Stimulated activated CD4-positive, alpha-beta T cell treated with anti-CD3 and anti-CD28 coated beads, TNF-alpha, amount 100 ng/mL, for 48 hours (primary cell): Measurements from ENCODE around the gene CRYBA2.

Source experiments
- DNase-seq, 3 donors: peaks; one replicate each; pipeline ENCODE4 v3.0.0-alpha.2; 2020; ENCODE audit warnings: low read depth in 3 of 3

The CRYBA2 gene

GRCh38 chr2:218993345-218994315 is at the start of gene CRYBA2:
Gene CRYBA2 (minus strand): TSS chr2:218993422. CDS start chr2:218993176, 246 bp downstream.
- DNase-seq = no peak

GRCh38 chr2:219042750-219043149 is 49.5 kb upstream of the CRYBA2 start:
- no peak for DNase-seq

- DNase-seq = no peak
Observed at GRCh38 chr2:219042157-219042556, 48.9 kb upstream of the CRYBA2 start.

- no peak for DNase-seq
Observed at GRCh38 chr2:219041252-219041651, 48.0 kb upstream of the CRYBA2 start, which contains the start of gene CFAP65. Gene CFAP65 (minus strand): TSS chr2:219041516. CDS start chr2:219039048, 2,468 bp downstream.

GRCh38 chr2:219038600-219038999 is 45.4 kb upstream of the CRYBA2 start:
- no peak for DNase-seq

GRCh38 chr2:219037783-219038499 is 44.7 kb upstream of the CRYBA2 start:
- no peak for DNase-seq

- no peak for DNase-seq
Observed at GRCh38 chr2:219035942-219036341, 42.7 kb upstream of the CRYBA2 start.

GRCh38 chr2:219034823-219035222 is 41.6 kb upstream of the CRYBA2 start:
- no peak for DNase-seq

GRCh38 chr2:219032051-219032745 is 39.0 kb upstream of the CRYBA2 start:
- no peak for DNase-seq

GRCh38 chr2:219031005-219031738 is 38.0 kb upstream of the CRYBA2 start:
- DNase-seq = no peak

- DNase-seq = no peak
Observed at GRCh38 chr2:219030177-219030940, 37.1 kb upstream of the CRYBA2 start.

- DNase-seq = peak; percentile 58 to 63 (median 60)
Observed at GRCh38 chr2:219029829-219030165, 36.6 kb upstream of the CRYBA2 start.

GRCh38 chr2:219028996-219029828 is 36.0 kb upstream of the CRYBA2 start:
- no peak for DNase-seq

GRCh38 chr2:219028141-219028540 is 34.9 kb upstream of the CRYBA2 start:
- no peak for DNase-seq

GRCh38 chr2:219027511-219028055 is 34.4 kb upstream of the CRYBA2 start:
- DNase-seq = no peak

- no peak for DNase-seq
Observed at GRCh38 chr2:219026946-219027345, 33.7 kb upstream of the CRYBA2 start.

GRCh38 chr2:219025637-219026585 is 32.7 kb upstream of the CRYBA2 start:
- DNase-seq = no peak

GRCh38 chr2:219024059-219024458 is 30.8 kb upstream of the CRYBA2 start:
- DNase-seq = no peak
